Measurements from ENCODE around the gene PIK3CG.

DNA sequence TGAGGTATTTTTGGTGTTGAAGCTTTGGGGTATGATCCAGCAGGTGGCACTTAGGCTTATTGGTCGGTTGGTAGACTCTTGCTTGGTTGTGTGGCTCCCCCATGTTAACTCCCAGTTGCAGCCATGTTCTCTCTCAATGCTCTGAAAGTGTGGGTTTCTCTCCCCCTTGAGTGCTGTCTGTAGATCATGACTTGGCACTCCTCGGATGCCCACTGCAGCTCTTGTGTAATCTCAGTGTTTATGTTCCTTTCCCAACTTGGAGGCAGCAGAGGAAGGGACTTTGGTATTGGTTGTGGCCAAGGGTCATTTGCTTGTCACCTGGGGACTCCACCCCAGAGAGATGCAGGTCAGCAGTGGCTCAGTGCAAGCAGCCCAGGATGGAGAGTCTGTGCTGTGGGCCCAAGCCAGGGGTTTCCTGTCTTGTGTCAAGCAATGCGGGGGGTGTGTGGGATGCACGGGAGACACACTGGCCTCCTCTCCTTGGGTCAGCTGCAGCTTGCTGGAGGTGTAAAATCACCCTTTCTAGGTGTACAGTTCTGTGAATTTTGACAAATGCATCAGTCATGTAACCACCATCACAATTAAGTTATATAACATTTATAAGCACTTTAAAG is 36.9 kb downstream of the PIK3CG start:
- no peak for TF ChIP-seq POLR2A (IDR thresholded peaks at IDR 0.05)
- TF ChIP-seq, protein P1, sequence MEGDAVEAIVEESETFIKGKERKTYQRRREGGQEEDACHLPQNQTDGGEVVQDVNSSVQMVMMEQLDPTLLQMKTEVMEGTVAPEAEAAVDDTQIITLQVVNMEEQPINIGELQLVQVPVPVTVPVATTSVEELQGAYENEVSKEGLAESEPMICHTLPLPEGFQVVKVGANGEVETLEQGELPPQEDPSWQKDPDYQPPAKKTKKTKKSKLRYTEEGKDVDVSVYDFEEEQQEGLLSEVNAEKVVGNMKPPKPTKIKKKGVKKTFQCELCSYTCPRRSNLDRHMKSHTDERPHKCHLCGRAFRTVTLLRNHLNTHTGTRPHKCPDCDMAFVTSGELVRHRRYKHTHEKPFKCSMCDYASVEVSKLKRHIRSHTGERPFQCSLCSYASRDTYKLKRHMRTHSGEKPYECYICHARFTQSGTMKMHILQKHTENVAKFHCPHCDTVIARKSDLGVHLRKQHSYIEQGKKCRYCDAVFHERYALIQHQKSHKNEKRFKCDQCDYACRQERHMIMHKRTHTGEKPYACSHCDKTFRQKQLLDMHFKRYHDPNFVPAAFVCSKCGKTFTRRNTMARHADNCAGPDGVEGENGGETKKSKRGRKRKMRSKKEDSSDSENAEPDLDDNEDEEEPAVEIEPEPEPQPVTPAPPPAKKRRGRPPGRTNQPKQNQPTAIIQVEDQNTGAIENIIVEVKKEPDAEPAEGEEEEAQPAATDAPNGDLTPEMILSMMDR (IDR thresholded peaks at IDR 0.05) = no peak
